Measurements from ENCODE around the gene KRT12. TPM values are rescaled to one million over a fixed set of nuclear protein-coding genes. Genes with fewer than 3 reads are reported as not detected.

KRT12 gene
- total and polyA plus RNA-seq, 2 donors from 2014 or later: not detected

- H3K4me3 ChIP-seq (ENCODE audit: low read length in 3 of 3): no peak overlapping the region
- DNase-seq (peak in 1 of 5 donors; percentile 7), FAIRE-seq (no peak)
- no peaks in the 10 kb centered on the region for H3K4me1 ChIP-seq (ENCODE audit: control insufficient read depth in 2 of 3, insufficient read depth in 2 of 3, low read depth in 1 of 3, low read length in 3 of 3)
- TF ChIP-seq CTCF (IDR thresholded peaks at IDR 0.05; ENCODE audit: borderline replicate concordance, extremely low read depth, insufficient read depth): no peak
- H3K36me3 ChIP-seq (ENCODE audit: control insufficient read depth in 2 of 3, insufficient read depth in 3 of 3, low read length in 3 of 3): no peaks in the 10 kb centered on the region
- intact Hi-C loops (cut with DNase I): no loop called here
- H3K27ac ChIP-seq (ENCODE audit: low read depth in 2 of 2, low read length in 2 of 2): no peak overlapping the region
- no peaks in the 10 kb centered on the region for H3K9me3 ChIP-seq (ENCODE audit: control insufficient read depth in 2 of 3, insufficient read depth in 1 of 3, low read length in 3 of 3)
- H3K27me3 ChIP-seq (ENCODE audit: control insufficient read depth, insufficient read depth, low read length): no peaks in the 10 kb centered on the region
- no peak overlapping the region for H3K9ac ChIP-seq (ENCODE audit: low read length in 3 of 3)
Measured at GRCh38 chr17:40846515-40847144, 20.4 kb downstream of the KRT12 start.

DNA sequence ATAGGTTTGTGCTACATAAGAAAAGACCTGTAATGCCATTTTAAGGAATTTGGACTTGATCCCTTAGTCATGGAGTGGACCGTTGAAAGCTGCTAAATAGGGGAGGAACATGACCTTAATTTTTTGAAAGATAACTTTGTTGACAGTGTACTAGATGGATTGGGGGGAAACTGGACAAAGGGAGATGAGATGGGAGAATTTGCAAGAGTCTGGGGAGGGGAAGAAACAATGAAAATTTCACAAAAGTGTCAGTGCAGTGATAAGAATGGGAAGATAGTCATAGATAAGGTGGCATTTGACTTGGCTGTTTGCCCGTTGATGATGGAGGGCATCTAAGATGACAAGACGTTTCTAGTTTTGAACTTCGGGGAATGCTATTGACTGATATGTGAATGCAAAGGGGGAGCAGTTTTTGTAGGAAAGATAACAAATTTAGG is 22.3 kb downstream of the KRT12 start:
- Histone ChIP-seq H3K4me3 (ENCODE audit: low read length in 3 of 3) (no peak overlapping the region), H3K27ac (ENCODE audit: low read depth in 2 of 2, low read length in 2 of 2) (no peak overlapping the region), H3K9me3 (ENCODE audit: control insufficient read depth in 2 of 3, insufficient read depth in 1 of 3, low read length in 3 of 3) (no peaks in the 10 kb centered on the region), H3K27me3 (ENCODE audit: control insufficient read depth, insufficient read depth, low read length) (no peaks in the 10 kb centered on the region), H3K9ac (ENCODE audit: low read length in 3 of 3) (no peak overlapping the region), H3K36me3 (ENCODE audit: control insufficient read depth in 2 of 3, insufficient read depth in 3 of 3, low read length in 3 of 3) (no peaks in the 10 kb centered on the region), H3K4me1 (ENCODE audit: control insufficient read depth in 2 of 3, insufficient read depth in 2 of 3, low read depth in 1 of 3, low read length in 3 of 3) (no peaks in the 10 kb centered on the region)
- FAIRE-seq (no peak), DNase-seq (no peak)
- intact Hi-C loops (cut with DNase I): no loop called here
- no peak for TF ChIP-seq CTCF (IDR thresholded peaks at IDR 0.05; ENCODE audit: borderline replicate concordance, extremely low read depth, insufficient read depth)

- no peaks in the 10 kb centered on the region for H3K27me3 ChIP-seq (ENCODE audit: control insufficient read depth, insufficient read depth, low read length)
- H3K27ac ChIP-seq (ENCODE audit: low read depth in 2 of 2, low read length in 2 of 2): no peak overlapping the region
- no peak overlapping the region for H3K4me3 ChIP-seq (ENCODE audit: low read length in 3 of 3)
- H3K9me3 ChIP-seq (ENCODE audit: control insufficient read depth in 2 of 3, insufficient read depth in 1 of 3, low read length in 3 of 3): no peaks in the 10 kb centered on the region
- H3K36me3 ChIP-seq (ENCODE audit: control insufficient read depth in 2 of 3, insufficient read depth in 3 of 3, low read length in 3 of 3): no peaks in the 10 kb centered on the region
- TF ChIP-seq CTCF (IDR thresholded peaks at IDR 0.05; ENCODE audit: borderline replicate concordance, extremely low read depth, insufficient read depth): no peak
- H3K4me1 ChIP-seq (ENCODE audit: control insufficient read depth in 2 of 3, insufficient read depth in 2 of 3, low read depth in 1 of 3, low read length in 3 of 3): no peaks in the 10 kb centered on the region
- intact Hi-C loops (cut with DNase I): no loop called here
- H3K9ac ChIP-seq (ENCODE audit: low read length in 3 of 3): no peak overlapping the region
- DNase-seq: no peak
- FAIRE-seq: no peak
Measured at GRCh38 chr17:40843242-40843641, 23.8 kb downstream of the KRT12 start.

DNA sequence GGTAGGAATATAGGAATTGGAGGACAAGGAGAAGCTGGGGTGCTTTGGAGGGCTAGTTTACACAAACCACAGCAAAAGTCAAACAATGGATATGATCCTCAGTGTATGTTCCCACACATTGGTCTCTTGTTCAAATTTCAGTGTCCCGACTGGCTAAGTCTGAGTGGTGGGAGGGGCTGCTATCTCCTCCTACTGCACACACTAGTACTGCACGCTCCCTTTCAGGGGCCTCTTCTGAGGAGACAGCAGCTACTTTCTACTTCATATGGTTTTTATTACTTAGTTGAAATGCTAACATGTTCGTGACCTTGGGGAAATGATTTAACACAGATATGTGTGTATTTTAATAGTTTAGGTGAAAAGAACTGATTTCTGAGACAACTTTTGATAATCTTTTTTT is 25.8 kb downstream of the KRT12 start:
- Histone ChIP-seq H3K9me3 (ENCODE audit: control insufficient read depth in 2 of 3, insufficient read depth in 1 of 3, low read length in 3 of 3) (no peaks in the 10 kb centered on the region), H3K4me3 (ENCODE audit: low read length in 3 of 3) (no peak overlapping the region), H3K4me1 (ENCODE audit: control insufficient read depth in 2 of 3, insufficient read depth in 2 of 3, low read depth in 1 of 3, low read length in 3 of 3) (no peaks in the 10 kb centered on the region), H3K27ac (ENCODE audit: low read depth in 2 of 2, low read length in 2 of 2) (no peak overlapping the region), H3K36me3 (ENCODE audit: control insufficient read depth in 2 of 3, insufficient read depth in 3 of 3, low read length in 3 of 3) (no peaks in the 10 kb centered on the region), H3K9ac (ENCODE audit: low read length in 3 of 3) (no peak overlapping the region), H3K27me3 (ENCODE audit: control insufficient read depth, insufficient read depth, low read length) (no peaks in the 10 kb centered on the region)
- no peak for TF ChIP-seq CTCF (IDR thresholded peaks at IDR 0.05; ENCODE audit: borderline replicate concordance, extremely low read depth, insufficient read depth)
- intact Hi-C loops (cut with DNase I): no loop called here
- FAIRE-seq: no peak
- DNase-seq: no peak
